SH-SY5Y (cell line): ENCODE data around the gene TOMM6.

Experiments
- GATA2 ChIP-seq: IDR thresholded peaks from 2 replicates; pipeline ENCODE4 v1.6.1; 2011; ENCODE audit warnings: mild to moderate bottlenecking, low read depth, low read length
- GATA3 ChIP-seq: IDR thresholded peaks from 2 replicates; pipeline ENCODE4 v1.6.1; 2011; ENCODE audit warnings: low read depth, mild to moderate bottlenecking, low read length, moderate library complexity

DNA sequence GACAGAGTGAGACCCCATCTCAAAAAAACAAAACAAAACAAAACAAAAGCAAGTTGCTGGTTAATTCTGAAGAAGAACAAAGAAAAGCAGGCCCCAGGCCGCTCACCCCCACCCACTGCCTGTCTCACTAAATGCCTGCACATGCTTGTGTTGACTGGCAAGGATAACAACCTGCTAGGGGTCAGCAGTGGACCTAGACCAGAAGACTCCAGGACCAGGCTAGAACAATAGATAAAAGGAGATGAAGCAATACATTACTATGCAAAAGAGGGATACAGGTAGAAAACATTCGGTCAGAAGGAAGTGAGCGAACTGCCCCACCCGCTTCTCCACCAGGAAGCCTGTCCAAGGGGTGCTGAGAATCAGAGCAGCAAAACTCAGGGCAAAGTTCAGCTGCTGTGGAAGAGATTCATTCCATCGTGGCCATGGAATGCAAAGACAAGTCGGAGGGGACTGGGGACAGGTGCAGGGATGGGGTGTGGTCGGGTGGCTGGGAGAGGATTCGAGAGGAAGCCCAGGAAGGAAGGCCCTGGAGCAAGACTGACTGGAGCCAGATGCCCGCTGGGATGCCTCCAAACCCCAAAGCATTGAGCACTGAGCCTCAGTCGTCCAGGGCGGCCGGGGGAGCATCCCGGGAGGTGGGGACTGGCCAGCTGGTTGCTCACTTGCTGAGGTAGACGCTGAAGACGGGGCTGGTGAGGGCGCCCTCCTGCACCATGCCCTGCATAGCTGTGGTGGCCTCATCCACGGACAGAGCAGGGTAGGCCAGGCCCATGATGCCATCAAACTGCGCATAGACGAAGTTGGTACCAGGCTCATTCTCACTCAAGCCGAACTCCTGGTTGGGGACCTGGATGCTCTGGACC, 45.6 kb upstream of the TOMM6 start:
- TF ChIP-seq GATA2 = no peak
- no peak for TF ChIP-seq GATA3
